Spleen (tissue), 11 donors: ENCODE results near the gene BNC2. TPM values are rescaled to one million over a fixed set of nuclear protein-coding genes. Genes with fewer than 3 reads are reported as not detected.

Experiments
- DNase-seq: peaks from one replicate; pipeline ENCODE4 v3.0.0-alpha.2; 2020
- H3K27ac ChIP-seq, 8 donors: fragments of 200-600 bp; sonication (generic) in 7 of 8; 1 replicate in 4 of 8; 2 replicates in 4 of 8; pipeline versions ENCODE4 v1.5.0 to v1.8.0; 2016 to 2021; ENCODE audit warnings: inconsistent platforms in 4 of 8, mild to moderate bottlenecking in 4 of 8, moderate library complexity in 1 of 8
- H3K27me3 ChIP-seq, 7 donors: fragments of 200-600 bp; sonication (generic) in 6 of 7; replicated peaks in 1 of 7; 1 replicate in 4 of 7; 2 replicates in 3 of 7; pipeline versions ENCODE4 v1.5.0 to v1.8.0; 2016 to 2021; ENCODE audit warnings: inconsistent platforms in 3 of 7, mild to moderate bottlenecking in 1 of 7
- H3K36me3 ChIP-seq, 6 donors: fragments of 200-600 bp; sonication (generic) in 5 of 6; 1 replicate in 4 of 6; 2 replicates in 2 of 6; pipeline versions ENCODE4 v1.5.0 to v1.8.0; 2016 to 2021; ENCODE audit warnings: inconsistent platforms in 2 of 6
- H3K4me1 ChIP-seq, 6 donors: fragments of 200-600 bp; sonication (generic) in 5 of 6; 1 replicate in 3 of 6; 2 replicates in 3 of 6; pipeline versions ENCODE4 v1.5.0 to v1.8.0; 2016 to 2021; ENCODE audit warnings: inconsistent platforms in 3 of 6
- H3K4me3 ChIP-seq, 8 donors: fragments of 200-600 bp; sonication (generic) in 7 of 8; 1 replicate in 4 of 8; 2 replicates in 4 of 8; pipeline versions ENCODE4 v1.5.0 to v1.8.0; 2016 to 2021; ENCODE audit warnings: inconsistent platforms in 4 of 8, mild to moderate bottlenecking in 4 of 8, moderate library complexity in 2 of 8
- H3K9me3 ChIP-seq, 8 donors: fragments of 200-600 bp; sonication (generic) in 7 of 8; 1 replicate in 4 of 8; 2 replicates in 4 of 8; pipeline versions ENCODE4 v1.5.0 to v1.8.0; 2016 to 2021; ENCODE audit warnings: inconsistent platforms in 4 of 8
- CTCF ChIP-seq, 11 experiments: fragments of 200-600 bp in 7 of 11; fragments of 450-650 bp in 4 of 11; sonication (generic) in 4 of 11; IDR thresholded peaks in 8 of 11; conservative IDR thresholded peaks in 3 of 11; 1 replicate in 7 of 11; 2 replicates in 4 of 11; pipeline versions ENCODE4 v1.4.0 to v1.8.0; 2016 to 2021; ENCODE audit warnings: antibody characterized with exemption in 11 of 11, inconsistent platforms in 4 of 11, mild to moderate bottlenecking in 1 of 11
- POLR2A ChIP-seq, 3 donors: fragments of 450-650 bp; IDR thresholded peaks; one replicate each; pipeline ENCODE4 v1.5.1; 2017; ENCODE audit warnings: antibody characterized with exemption in 3 of 3, mild to moderate bottlenecking in 1 of 3
- POLR2AphosphoS5 ChIP-seq, 3 donors: sonication (generic); formaldehyde crosslinking; IDR thresholded peaks; one replicate each; pipeline ENCODE4 v1.5.1; 2017; ENCODE audit warnings: antibody characterized with exemption in 3 of 3
- WGBS, 5 donors: extraction: QIAGEN DNeasy Blood & Tissue Kit in 3 of 5; methylation state at CpG; one replicate each; pipeline versions ENCODE4 v1.1.5 to v1.1.7; 2013 to 2018; 5-methylcytosine and 5-hydroxymethylcytosine counted together
- intact Hi-C: fragments of 100-400 bp; cut with DNase I; formaldehyde crosslinking; loops from one replicate; pipeline ENCODE4 v1.15.0; 2023; ENCODE audit warnings: low total_unique reads
- polyA plus RNA-seq, 3 donors: library from polyadenylated mRNA; stranded (reverse); fragments of 200-250 nt; gene quantifications; one replicate each; pipeline ENCODE4 v1.2.1, GENCODE V29; 2013
- total RNA-seq, 7 donors: library from RNA; depleted of rRNA in 3 of 7; stranded (reverse); fragments of >200 nt in 3 of 7; fragmentation: NEBNext Ultra II Directional in 4 of 7; extraction: Animal tissue kit (Norgen Biotek cat#: 25700) in 4 of 7; gene quantifications; one replicate each; pipeline versions ENCODE4 v1.1.0 to v1.2.1, GENCODE V29; 2016 to 2021
- donor health status: healthy with polysubstance abuse.
- donor health status: DM: no; HTN: no; CAD: no; lungs with moderate emphysema.
- donor health status: DM: no; HTN: no; CAD: no.
- donor health status: Bipolar disorder and iron deficiency.
- donor health status: healthy.
- donor health status: DM: no; HTN: no; CAD: no.
- donor health status: DM: yes; HTN: yes; CAD: no.

Gene BNC2
- total and polyA plus RNA-seq, 10 donors = 0.07 to 4.3 (median 1.3) TPM

- H3K9me3 ChIP-seq = peaks cover 0 to 22% (median 5%) of the 10 kb centered on the region in 8 donors
- H3K27ac ChIP-seq = no peak overlapping the region
- DNase-seq = no peak
- no peaks in the 10 kb centered on the region for H3K36me3 ChIP-seq
- H3K4me1 ChIP-seq = no peaks in the 10 kb centered on the region
- intact Hi-C loops = no loop called here
- no peak overlapping the region for H3K4me3 ChIP-seq
- TF ChIP-seq CTCF (IDR thresholded peaks at IDR 0.05 in 8 of 11, conservative IDR thresholded peaks at IDR 0.05 in 3 of 11) (no peak), POLR2A (IDR thresholded peaks at IDR 0.05) (no peak), POLR2AphosphoS5 (IDR thresholded peaks at IDR 0.05) (no peak)
- H3K27me3 ChIP-seq = no peaks in the 10 kb centered on the region
- 67 to 85% (median 76%) methylated on average over 2 of the region's 2 CpGs for WGBS, 5 donors
Observed at GRCh38 chr9:16386827-16387077, 483.7 kb downstream of the BNC2 start.

DNA sequence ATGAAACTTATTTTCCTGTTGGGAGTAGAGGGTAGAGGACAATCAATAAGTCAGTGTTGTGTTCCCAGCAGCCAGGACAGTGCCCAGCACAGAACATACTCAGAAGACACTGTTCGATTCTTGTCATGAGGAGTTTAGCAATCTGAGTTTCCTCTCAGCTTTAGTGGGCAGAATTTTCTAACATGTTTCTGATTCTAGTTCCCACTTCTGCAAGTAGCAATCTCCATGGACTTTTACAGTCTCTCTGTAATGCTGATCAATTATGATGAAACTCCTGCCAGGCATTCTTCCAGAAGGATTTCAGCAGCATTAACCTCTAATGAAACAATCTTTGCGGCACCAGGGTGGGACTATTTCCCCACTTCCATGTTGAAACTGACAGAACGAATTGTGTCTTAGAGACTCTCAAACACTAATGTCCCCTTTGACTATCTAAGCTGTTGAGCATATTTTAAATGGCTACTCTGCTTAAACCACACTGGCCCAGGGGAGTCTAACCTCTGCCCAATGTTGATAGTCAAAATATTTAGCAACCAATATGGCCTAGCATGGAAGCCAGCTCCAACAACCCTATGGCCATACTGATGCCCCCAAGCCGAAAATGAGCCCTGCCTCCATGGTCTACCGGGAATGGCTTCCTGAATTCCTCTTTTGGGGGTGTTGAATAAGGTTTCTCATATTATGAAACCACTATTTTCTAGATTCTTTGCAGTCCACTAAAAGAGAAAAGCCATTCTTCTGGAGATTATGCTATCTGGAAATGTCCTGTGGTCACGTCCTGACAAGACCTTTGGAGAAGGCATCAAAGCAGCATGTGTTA is 484.3 kb downstream of the BNC2 start:
- peaks cover 0 to 22% (median 5%) of the 10 kb centered on the region in 8 donors for H3K9me3 ChIP-seq

GRCh38 chr9:16385590-16385989 is 484.9 kb downstream of the BNC2 start:
- intact Hi-C loops = no loop called here
- no peak overlapping the region for H3K4me3 ChIP-seq
- H3K27me3 ChIP-seq = no peaks in the 10 kb centered on the region
- H3K4me1 ChIP-seq = no peaks in the 10 kb centered on the region
- TF ChIP-seq POLR2A (IDR thresholded peaks at IDR 0.05) = no peak
- no peaks in the 10 kb centered on the region for H3K36me3 ChIP-seq
- H3K27ac ChIP-seq = no peak overlapping the region
- no peak for DNase-seq
- peaks cover 0 to 22% (median 5%) of the 10 kb centered on the region in 8 donors for H3K9me3 ChIP-seq

More for the DNA sequence above, 484.3 kb downstream of the BNC2 start:
- intact Hi-C loops = no loop called here
- TF ChIP-seq POLR2A (IDR thresholded peaks at IDR 0.05) (no peak), POLR2AphosphoS5 (IDR thresholded peaks at IDR 0.05) (no peak)
- no peak for DNase-seq
- H3K4me1 ChIP-seq = no peaks in the 10 kb centered on the region
- H3K36me3 ChIP-seq = no peaks in the 10 kb centered on the region
- no peak overlapping the region for H3K27ac ChIP-seq
- no peak overlapping the region for H3K4me3 ChIP-seq
- 72 to 86% (median 76%) methylated on average over 6 of the region's 6 CpGs for WGBS, 5 donors
- no peaks in the 10 kb centered on the region for H3K27me3 ChIP-seq

DNA sequence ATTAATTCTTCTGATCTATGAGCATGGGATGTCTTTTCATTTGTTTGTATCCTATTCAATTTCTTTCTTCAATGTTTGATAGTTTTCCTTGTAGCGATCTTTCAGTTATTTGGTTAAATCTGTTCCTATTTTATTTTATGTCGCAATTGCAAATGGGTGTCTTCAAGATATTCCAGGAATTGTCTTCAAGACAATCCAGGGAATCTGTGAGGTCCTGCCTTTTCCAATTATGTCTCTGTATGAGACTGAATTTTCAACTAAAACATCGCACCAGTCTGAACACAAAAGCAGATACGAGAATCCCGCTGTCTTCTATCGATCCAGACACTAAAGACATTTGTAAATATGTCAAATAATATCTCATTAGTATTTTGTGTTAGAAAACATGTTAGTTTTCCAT is 485.5 kb downstream of the BNC2 start:
- Histone ChIP-seq H3K4me3 (no peak overlapping the region), H3K36me3 (no peaks in the 10 kb centered on the region), H3K4me1 (no peaks in the 10 kb centered on the region), H3K27me3 (no peaks in the 10 kb centered on the region), H3K27ac (no peak overlapping the region), H3K9me3 (peaks cover 0 to 22% (median 5%) of the 10 kb centered on the region in 8 donors)
- TF ChIP-seq CTCF (IDR thresholded peaks at IDR 0.05 in 8 of 11, conservative IDR thresholded peaks at IDR 0.05 in 3 of 11) (no peak), POLR2AphosphoS5 (IDR thresholded peaks at IDR 0.05) (no peak), POLR2A (IDR thresholded peaks at IDR 0.05) (no peak)
- no peak for DNase-seq
- intact Hi-C loops = no loop called here
- 79 to 89% (median 87%) methylated on average over 6 of the region's 6 CpGs for WGBS, 5 donors

DNA sequence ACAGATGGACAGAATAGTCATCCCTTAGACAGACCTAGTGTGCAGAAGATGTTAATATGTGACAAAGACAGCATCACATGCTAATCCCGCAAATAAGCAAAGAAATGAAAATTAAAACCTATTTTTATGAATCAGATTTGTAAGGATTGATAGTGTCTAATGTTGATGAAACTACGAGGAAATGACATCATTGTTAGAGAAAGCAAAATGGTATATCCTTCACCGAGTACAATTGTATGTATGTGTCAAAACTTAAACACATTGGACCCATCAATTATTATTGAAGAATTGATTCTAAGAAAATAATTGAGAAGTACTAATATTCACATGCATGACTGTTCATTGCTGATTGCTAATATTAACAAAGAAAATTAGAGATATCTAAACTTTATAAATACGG is 493.2 kb downstream of the BNC2 start:
- Histone ChIP-seq H3K27me3 (no peaks in the 10 kb centered on the region), H3K36me3 (no peaks in the 10 kb centered on the region), H3K4me1 (no peaks in the 10 kb centered on the region), H3K4me3 (no peak overlapping the region), H3K27ac (no peak overlapping the region), H3K9me3 (peaks cover 0 to 16% (median 1%) of the 10 kb centered on the region in 8 donors)
- TF ChIP-seq CTCF (IDR thresholded peaks at IDR 0.05 in 8 of 11, conservative IDR thresholded peaks at IDR 0.05 in 3 of 11) = no peak
- TF ChIP-seq POLR2A (IDR thresholded peaks at IDR 0.05) = no peak
- no peak for TF ChIP-seq POLR2AphosphoS5 (IDR thresholded peaks at IDR 0.05)
- no peak for DNase-seq
- intact Hi-C loops = no loop called here
- WGBS, 5 donors = 83 to 90% (median 84%) methylated on average over 4 of the region's 4 CpGs
